GM12875 (cell line): ENCODE measurements around the gene FGR.

Experiments used
- H3K4me3 ChIP-seq: one replicate; pipeline ENCODE4 v1.5.1; 2011; ENCODE audit warnings: low read depth, low read length, control low read depth
- CTCF ChIP-seq: IDR thresholded peaks from 2 replicates; pipeline ENCODE4 v1.5.1; 2011; ENCODE audit warnings: low read depth, mild to moderate bottlenecking, control low read depth, inconsistent platforms, low read length, moderate library complexity, borderline replicate concordance; ENCODE audit not compliant: insufficient read depth

Gene FGR

GRCh38 chr1:27592931-27593677, 41.9 kb downstream of the FGR start:
- no peak overlapping the region for H3K4me3 ChIP-seq
- TF ChIP-seq CTCF = no peak

GRCh38 chr1:27592232-27592930, 42.6 kb downstream of the FGR start:
- H3K4me3 ChIP-seq = no peak overlapping the region
- TF ChIP-seq CTCF = no peak

GRCh38 chr1:27591622-27592021, 43.4 kb downstream of the FGR start:
- no peak for TF ChIP-seq CTCF
- no peak overlapping the region for H3K4me3 ChIP-seq

- no peak overlapping the region for H3K4me3 ChIP-seq
- TF ChIP-seq CTCF = no peak
Observed at GRCh38 chr1:27590917-27591508, 44.0 kb downstream of the FGR start.

- no peak for TF ChIP-seq CTCF
- no peak overlapping the region for H3K4me3 ChIP-seq
Observed at GRCh38 chr1:27589841-27590426, 45.1 kb downstream of the FGR start.

- H3K4me3 ChIP-seq = no peak overlapping the region
- TF ChIP-seq CTCF = no peak
Observed at GRCh38 chr1:27589441-27589840, 45.5 kb downstream of the FGR start.
